Large intestine (tissue), 3 donors: Measurements from ENCODE around the gene RNASE7. TPM values are rescaled to one million over a fixed set of nuclear protein-coding genes. Genes with fewer than 3 reads are reported as not detected.
A peak's percentile ranks its signal among the peaks of the same experiment; 100 is the strongest.

ENCODE experiments used
- DNase-seq, 2 donors: peaks; one replicate each; pipeline versions ENCODE4 v3.0.0 to v3.0.0-alpha.2; 2013
- H3K27ac ChIP-seq: one replicate; pipeline ENCODE4 v1.5.1; 2013; ENCODE audit warnings: low read length
- H3K27me3 ChIP-seq: 2 replicates; pipeline ENCODE4 v1.6.1; 2013; ENCODE audit warnings: low read length; ENCODE audit not compliant: control insufficient read depth, insufficient read depth
- H3K36me3 ChIP-seq: 2 replicates; pipeline ENCODE4 v1.6.1; 2013; ENCODE audit warnings: low read length; ENCODE audit not compliant: control insufficient read depth, insufficient read depth
- H3K4me1 ChIP-seq: one replicate; pipeline ENCODE4 v1.6.1; 2013; ENCODE audit warnings: low read length; ENCODE audit not compliant: control insufficient read depth, insufficient read depth
- H3K4me3 ChIP-seq: one replicate; pipeline ENCODE4 v1.5.1; 2013; ENCODE audit warnings: low read length
- H3K9me3 ChIP-seq: one replicate; pipeline ENCODE4 v1.6.1; 2013; ENCODE audit warnings: mild to moderate bottlenecking, low read depth, low read length, moderate library complexity; ENCODE audit not compliant: control insufficient read depth
- WGBS: methylation state at CpG from one replicate; pipeline ENCODE4 v1.1.5; 2013; ENCODE audit warnings: low lambda C conversion rate; ENCODE audit not compliant: insufficient coverage; 5-methylcytosine and 5-hydroxymethylcytosine counted together
- polyA plus RNA-seq: library from polyadenylated mRNA; unstranded; fragments of 120-200 nt; gene quantifications from one replicate; pipeline ENCODE4 v1.2.1, GENCODE V29; 2013

RNASE7 gene
- polyA plus RNA-seq, 1 donor, result 0.09 TPM

- H3K9me3 ChIP-seq, result no peaks in the 10 kb centered on the region
- H3K27me3 ChIP-seq, result peaks cover 2% of the 10 kb centered on the region
- H3K36me3 ChIP-seq, result peaks cover 65% of the 10 kb centered on the region
- H3K4me3 ChIP-seq, result no peak overlapping the region
- DNase-seq, result no peak
- WGBS, result 100% methylated on average over 4 of the region's 26 CpGs
- peaks cover 11% of the 10 kb centered on the region for H3K4me1 ChIP-seq
- H3K27ac ChIP-seq, result no peak overlapping the region
Measured at GRCh38 chr14:21074398-21075272, 32.5 kb downstream of the RNASE7 start.

- Histone ChIP-seq H3K27ac (no peak overlapping the region), H3K36me3 (peaks cover 76% of the 10 kb centered on the region), H3K27me3 (no peaks in the 10 kb centered on the region), H3K9me3 (no peaks in the 10 kb centered on the region), H3K4me3 (no peak overlapping the region), H3K4me1 (peaks cover 6% of the 10 kb centered on the region)
- WGBS, result 57% methylated on average over 1 of the region's 9 CpGs
- DNase-seq, result no peak
Measured at GRCh38 chr14:21075719-21076437, 33.7 kb downstream of the RNASE7 start.

- H3K4me1 ChIP-seq, result no peaks in the 10 kb centered on the region
- H3K36me3 ChIP-seq, result peaks cover 93% of the 10 kb centered on the region
- no peak for DNase-seq
- H3K4me3 ChIP-seq, result no peak overlapping the region
- no peaks in the 10 kb centered on the region for H3K9me3 ChIP-seq
- WGBS, result no CpG with 5 or more reads among the region's 2 CpGs
- no peak overlapping the region for H3K27ac ChIP-seq
- H3K27me3 ChIP-seq, result no peaks in the 10 kb centered on the region
Measured at GRCh38 chr14:21077672-21078071, 35.5 kb downstream of the RNASE7 start.

GRCh38 chr14:21078287-21078686 lies 36.1 kb downstream of the RNASE7 start:
- Histone ChIP-seq H3K4me3 (no peak overlapping the region), H3K27me3 (no peaks in the 10 kb centered on the region), H3K4me1 (no peaks in the 10 kb centered on the region), H3K36me3 (peaks cover 93% of the 10 kb centered on the region), H3K27ac (no peak overlapping the region), H3K9me3 (no peaks in the 10 kb centered on the region)
- no peak for DNase-seq
- no CpG with 5 or more reads among the region's 5 CpGs for WGBS

- DNase-seq, result no peak
Measured at GRCh38 chr14:21078726-21079125, 36.6 kb downstream of the RNASE7 start.

GRCh38 chr14:21081521-21082142 lies 39.5 kb downstream of the RNASE7 start:
- no peaks in the 10 kb centered on the region for H3K27me3 ChIP-seq
- H3K27ac ChIP-seq, result no peak overlapping the region
- WGBS, result no CpG with 5 or more reads among the region's 30 CpGs
- no peak for DNase-seq
- H3K36me3 ChIP-seq, result peaks cover 85% of the 10 kb centered on the region
- no peaks in the 10 kb centered on the region for H3K9me3 ChIP-seq
- H3K4me1 ChIP-seq, result peaks cover 13% of the 10 kb centered on the region
- H3K4me3 ChIP-seq, result no peak overlapping the region

More at GRCh38 chr14:21078726-21079125, 36.6 kb downstream of the RNASE7 start:
- no peaks in the 10 kb centered on the region for H3K27me3 ChIP-seq
- no CpG with 5 or more reads among the region's 10 CpGs for WGBS
- no peak overlapping the region for H3K27ac ChIP-seq
- no peaks in the 10 kb centered on the region for H3K4me1 ChIP-seq
- peaks cover 93% of the 10 kb centered on the region for H3K36me3 ChIP-seq
- H3K4me3 ChIP-seq, result no peak overlapping the region
- no peaks in the 10 kb centered on the region for H3K9me3 ChIP-seq

- Histone ChIP-seq H3K4me1 (peaks cover 13% of the 10 kb centered on the region), H3K27ac (no peak overlapping the region), H3K9me3 (no peaks in the 10 kb centered on the region), H3K36me3 (peaks cover 84% of the 10 kb centered on the region), H3K27me3 (no peaks in the 10 kb centered on the region), H3K4me3 (no peak overlapping the region)
- no peak for DNase-seq
- 80% methylated on average over 1 of the region's 11 CpGs for WGBS
Measured at GRCh38 chr14:21083565-21084325, 41.6 kb downstream of the RNASE7 start.

- H3K27ac ChIP-seq, result no peak overlapping the region
- no peak overlapping the region for H3K4me3 ChIP-seq
- no peaks in the 10 kb centered on the region for H3K9me3 ChIP-seq
- H3K27me3 ChIP-seq, result no peaks in the 10 kb centered on the region
- no peak for DNase-seq
- no CpG with 5 or more reads among the region's 2 CpGs for WGBS
- peaks cover 84% of the 10 kb centered on the region for H3K36me3 ChIP-seq
- H3K4me1 ChIP-seq, result peaks cover 13% of the 10 kb centered on the region
Measured at GRCh38 chr14:21084396-21084795, 42.2 kb downstream of the RNASE7 start.

GRCh38 chr14:21084998-21085853 lies 43.1 kb downstream of the RNASE7 start:
- peak in 1 of 2 donors; percentile 78 for DNase-seq

More at GRCh38 chr14:21084998-21085853, 43.1 kb downstream of the RNASE7 start:
- Histone ChIP-seq H3K4me1 (peaks cover 13% of the 10 kb centered on the region), H3K36me3 (peaks cover 85% of the 10 kb centered on the region), H3K27ac (no peak overlapping the region), H3K4me3 (no peak overlapping the region), H3K27me3 (no peaks in the 10 kb centered on the region), H3K9me3 (no peaks in the 10 kb centered on the region)
- WGBS, result 80% methylated on average over 1 of the region's 17 CpGs
